ENCODE measurements around the gene NR3C1. TPM values are rescaled to one million over a fixed set of nuclear protein-coding genes. Genes with fewer than 3 reads are reported as not detected.

NR3C1 gene
- total RNA-seq, 4 donors from 2014 or later: 40.4 to 55.0 (median 45.2) TPM

GRCh38 chr5:143267186-143267585 is 136.3 kb downstream of the NR3C1 start:
- 96 to 98% methylated on average over 2 of the region's 2 CpGs for WGBS, 2 donors
- intact Hi-C loops (cut with DNase I; ENCODE audit: low total_unique reads): no loop called here
- no peak for DNase-seq (ENCODE audit: low spot score in 2 of 2)
- TF ChIP-seq CTCF (IDR thresholded peaks at IDR 0.05) (no peak), POLR2A (IDR thresholded peaks at IDR 0.05) (no peak)
- no peak overlapping the region for H3K4me3 ChIP-seq (ENCODE audit: low read depth, poor library complexity, severe bottlenecking)

GRCh38 chr5:143265995-143266394 is 137.5 kb downstream of the NR3C1 start:
- no peak overlapping the region for H3K4me3 ChIP-seq (ENCODE audit: low read depth, poor library complexity, severe bottlenecking)
- TF ChIP-seq CTCF (IDR thresholded peaks at IDR 0.05): no peak
- TF ChIP-seq POLR2A (IDR thresholded peaks at IDR 0.05): no peak
- intact Hi-C loops (cut with DNase I; ENCODE audit: low total_unique reads): no loop called here
- no peak for DNase-seq (ENCODE audit: low spot score in 2 of 2)
- WGBS, 2 donors: 96 to 99% methylated on average over 2 of the region's 2 CpGs

- no peak for DNase-seq (ENCODE audit: low spot score in 2 of 2)
- TF ChIP-seq CTCF (IDR thresholded peaks at IDR 0.05) (no peak), POLR2A (IDR thresholded peaks at IDR 0.05) (no peak)
- intact Hi-C loops (cut with DNase I; ENCODE audit: low total_unique reads): no loop called here
- no peak overlapping the region for H3K4me3 ChIP-seq (ENCODE audit: low read depth, poor library complexity, severe bottlenecking)
- WGBS, 2 donors: 67 to 77% methylated on average over 4 of the region's 4 CpGs
These were observed 140.1 kb downstream of the NR3C1 start for GRCh38 chr5:143263272-143263810.

- intact Hi-C loops (cut with DNase I; ENCODE audit: low total_unique reads): no loop called here
- no peak for TF ChIP-seq POLR2A (IDR thresholded peaks at IDR 0.05)
- TF ChIP-seq CTCF (IDR thresholded peaks at IDR 0.05): no peak
- no peak overlapping the region for H3K4me3 ChIP-seq (ENCODE audit: low read depth, poor library complexity, severe bottlenecking)
- no peak for DNase-seq (ENCODE audit: low spot score in 2 of 2)
- WGBS, 2 donors: 74 to 89% methylated on average over 1 of the region's 1 CpG
These were observed 140.9 kb downstream of the NR3C1 start for GRCh38 chr5:143262393-143263174.

- no peak overlapping the region for H3K4me3 ChIP-seq (ENCODE audit: low read depth, poor library complexity, severe bottlenecking)
- intact Hi-C loops (cut with DNase I; ENCODE audit: low total_unique reads): no loop called here
- 89 to 91% methylated on average over 7 of the region's 7 CpGs for WGBS, 2 donors
- TF ChIP-seq CTCF (IDR thresholded peaks at IDR 0.05) (no peak), POLR2A (IDR thresholded peaks at IDR 0.05) (no peak)
- DNase-seq (ENCODE audit: low spot score in 2 of 2): no peak
These were observed 141.6 kb downstream of the NR3C1 start for GRCh38 chr5:143261748-143262392.
